HUES6 (cell line): ENCODE results near the gene CENPM.
A peak's percentile ranks its signal among the peaks of the same experiment; 100 is the strongest.
"Not testable (repeated sequence)": the region's sequence is repeated elsewhere in the genome, so short reads cannot be mapped to it uniquely, and the experiment has no call there.

Experiments
- H3K27ac ChIP-seq: 2 replicates; pipeline ENCODE4 v1.7.0; 2013; ENCODE audit warnings: low read depth, mild to moderate bottlenecking, low read length, inconsistent platforms
- H3K27me3 ChIP-seq: 2 replicates; pipeline ENCODE4 v1.6.1; 2013; ENCODE audit warnings: low read length; ENCODE audit not compliant: control insufficient read depth, insufficient read depth
- H3K36me3 ChIP-seq: 2 replicates; pipeline ENCODE4 v1.6.1; 2013; ENCODE audit warnings: low read length; ENCODE audit not compliant: control insufficient read depth, insufficient read depth
- H3K4me1 ChIP-seq: 2 replicates; pipeline ENCODE4 v1.6.1; 2013; ENCODE audit warnings: low read length; ENCODE audit not compliant: control insufficient read depth, insufficient read depth
- H3K4me3 ChIP-seq: 2 replicates; pipeline ENCODE4 v1.5.1; 2013; ENCODE audit warnings: low read depth, low read length
- H3K9ac ChIP-seq: one replicate; pipeline ENCODE4 v1.6.1; 2013; ENCODE audit warnings: mild to moderate bottlenecking, low read length
- H3K9me3 ChIP-seq: 2 replicates; pipeline ENCODE4 v1.6.1; 2013; ENCODE audit warnings: low read depth, low read length; ENCODE audit not compliant: control insufficient read depth, insufficient read depth

The CENPM gene

DNA sequence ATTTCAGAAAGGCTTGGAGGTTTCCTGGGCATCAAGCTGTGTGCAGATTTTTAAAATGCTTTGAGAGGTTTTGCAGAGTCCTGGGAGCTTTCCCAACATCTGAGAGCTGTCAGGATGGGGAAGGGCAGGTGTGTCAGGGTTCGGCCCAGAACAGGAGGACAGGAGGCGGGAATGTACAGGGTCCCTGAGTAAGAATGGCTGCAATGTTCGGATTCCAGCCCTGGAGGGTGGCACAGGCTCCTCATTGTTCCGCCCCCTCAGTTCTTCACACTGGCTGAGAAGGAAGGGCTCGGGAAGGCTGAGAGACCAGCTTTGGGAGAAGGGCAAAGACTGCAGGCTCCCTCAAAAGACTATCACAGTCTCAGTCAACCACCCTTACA, 17.1 kb upstream of the CENPM start:
- peaks cover 9% of the 10 kb centered on the region for H3K4me1 ChIP-seq

DNA sequence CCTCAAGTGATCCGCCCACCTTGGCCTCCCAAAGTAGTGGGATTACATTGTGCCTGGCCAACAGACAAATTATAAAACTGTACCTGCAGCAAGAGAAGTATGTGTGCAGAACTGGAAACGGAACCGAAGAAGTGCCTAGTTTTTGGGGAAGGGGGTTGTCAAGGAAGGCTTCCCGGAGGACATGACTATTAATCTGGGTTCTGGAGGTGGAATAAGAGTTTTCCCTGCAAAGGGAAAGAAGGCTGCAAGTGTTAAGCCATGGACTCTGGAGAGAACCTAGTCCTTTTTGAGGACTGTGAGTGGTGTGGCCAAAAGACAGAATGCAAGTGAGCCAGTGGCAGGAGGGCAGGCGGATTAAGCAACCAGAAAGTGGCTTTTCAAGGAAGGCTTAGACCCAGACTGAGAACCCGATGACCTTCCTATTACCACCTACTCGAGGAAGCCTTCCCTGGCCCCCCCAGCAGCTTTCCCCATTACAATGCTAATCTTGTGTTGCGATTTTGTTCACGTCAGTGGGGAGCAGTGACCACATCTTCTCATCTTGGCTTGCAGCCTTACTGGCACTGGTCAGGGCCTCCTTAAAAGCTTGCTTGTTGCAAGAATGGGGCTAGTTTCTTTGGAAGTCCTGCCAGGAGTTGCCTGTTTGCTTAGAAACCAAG, 16.6 kb upstream of the CENPM start:
- Histone ChIP-seq H3K9ac (no peak overlapping the region), H3K36me3 (no peaks in the 10 kb centered on the region), H3K27me3 (no peaks in the 10 kb centered on the region), H3K27ac (no peak overlapping the region), H3K9me3 (no peaks in the 10 kb centered on the region; the same call in 1 of the 2 replicates), H3K4me1 (peaks cover 7% of the 10 kb centered on the region; the same call in 1 of the 2 replicates), H3K4me3 (no peak overlapping the region)

More for the DNA sequence above, 17.1 kb upstream of the CENPM start:
- Histone ChIP-seq H3K27ac (no peak overlapping the region), H3K9me3 (no peaks in the 10 kb centered on the region; the same call in 1 of the 2 replicates), H3K9ac (no peak overlapping the region), H3K4me3 (no peak overlapping the region), H3K27me3 (no peaks in the 10 kb centered on the region), H3K36me3 (no peaks in the 10 kb centered on the region)

DNA sequence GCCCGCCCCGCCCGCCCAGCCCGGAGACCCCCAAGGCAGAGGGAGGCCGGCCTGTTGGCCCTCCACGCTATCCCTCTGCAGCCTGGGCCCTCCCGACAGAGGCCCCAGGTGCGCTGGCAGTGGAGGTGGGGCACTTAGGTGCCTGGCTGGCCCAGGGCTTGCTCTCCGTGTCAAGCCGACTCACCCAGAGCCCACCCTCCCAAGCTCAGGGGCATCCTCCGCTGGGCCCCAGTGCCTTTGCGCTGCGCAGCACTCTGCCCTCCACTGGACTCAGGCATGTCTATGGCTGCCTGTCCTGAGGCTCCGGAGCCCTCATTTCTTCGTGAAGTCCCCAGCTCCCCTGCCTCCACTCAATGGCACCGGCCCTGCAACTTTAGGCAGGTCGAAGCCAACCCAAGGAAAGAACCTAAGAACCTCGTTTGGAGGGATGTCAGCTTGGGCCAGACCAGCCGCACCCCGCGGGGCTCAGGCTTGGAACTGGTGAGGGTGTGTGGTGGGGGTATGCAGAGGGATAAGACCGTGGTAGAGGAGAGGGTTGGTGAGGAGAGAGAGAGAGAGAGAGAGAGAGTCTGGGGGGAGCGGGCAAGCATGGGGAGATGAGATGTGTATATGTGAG, 11.1 kb upstream of the CENPM start:
- Histone ChIP-seq H3K36me3 (no peaks in the 10 kb centered on the region), H3K4me1 (peaks cover 6% of the 10 kb centered on the region), H3K27me3 (peaks cover 6% of the 10 kb centered on the region), H3K9me3 (no peaks in the 10 kb centered on the region), H3K9ac (peak overlapping the region; percentile 33), H3K27ac (no peak overlapping the region), H3K4me3 (peak overlapping the region; percentile 46)

DNA sequence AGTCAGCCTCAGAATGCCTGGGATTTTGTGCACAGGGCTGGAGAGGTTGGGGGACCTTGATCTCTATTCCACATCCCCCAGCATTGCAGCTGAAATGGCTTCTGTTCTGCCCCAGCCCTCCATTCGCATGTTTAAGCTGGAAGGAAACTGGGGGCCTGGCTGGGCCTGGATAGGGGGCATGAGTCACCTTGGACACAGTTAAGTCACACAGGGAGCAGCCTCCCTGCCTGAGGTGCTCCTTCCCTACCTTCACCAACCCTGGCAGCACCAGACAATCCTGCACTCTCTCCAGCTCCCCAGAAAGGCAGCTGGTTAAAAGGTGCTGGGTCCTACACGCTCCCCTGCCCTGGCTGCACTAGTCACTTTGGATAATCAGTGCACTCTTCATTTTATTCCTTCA, 5.8 kb upstream of the CENPM start:
- no peaks in the 10 kb centered on the region for H3K9me3 ChIP-seq
- H3K36me3 ChIP-seq: no peaks in the 10 kb centered on the region
- H3K9ac ChIP-seq: no peak overlapping the region
- no peak overlapping the region for H3K27ac ChIP-seq
- no peaks in the 10 kb centered on the region for H3K27me3 ChIP-seq
- peaks cover 19% of the 10 kb centered on the region for H3K4me1 ChIP-seq
- H3K4me3 ChIP-seq: no peak overlapping the region

DNA sequence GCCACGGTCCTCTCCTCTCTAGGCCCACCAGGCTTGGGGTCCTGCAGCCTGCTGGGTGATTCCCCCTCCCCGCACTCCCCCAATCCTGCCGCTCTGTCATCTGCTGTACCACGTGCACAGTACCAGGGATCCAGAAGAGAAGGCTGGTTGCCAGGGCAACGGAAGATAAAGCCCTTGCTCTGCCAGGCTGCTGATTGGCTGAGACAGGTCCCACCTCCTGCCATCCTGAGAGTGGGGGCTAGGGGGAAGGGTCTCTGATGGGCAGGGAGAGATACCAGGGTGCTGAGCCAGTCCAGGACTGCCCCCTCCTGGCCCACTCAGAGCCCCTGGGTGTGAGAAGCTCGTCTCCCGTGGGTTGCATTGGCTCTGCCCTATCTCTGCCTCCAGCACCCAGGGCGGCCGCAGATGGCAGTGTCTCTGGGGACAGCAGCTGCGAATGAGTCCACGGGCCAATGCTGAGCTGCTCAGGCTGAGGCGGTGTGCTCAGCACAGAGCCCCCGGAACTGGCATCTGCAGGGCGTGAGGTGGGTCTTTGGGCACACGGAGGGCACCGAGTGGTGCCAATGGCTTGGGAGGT, 5.0 kb upstream of the CENPM start, which contains the start of gene SMIM45:
TSS of gene SMIM45 (plus strand) at position 253 of the 577 bp plus-strand sequence.
- H3K4me1 ChIP-seq: peaks cover 23% of the 10 kb centered on the region
- H3K9ac ChIP-seq: no peak within 1 kb of the TSS
- no peaks in the 10 kb centered on the region for H3K9me3 ChIP-seq
- H3K27me3 ChIP-seq: no peaks in the 10 kb centered on the region
- no peaks in the 10 kb centered on the region for H3K36me3 ChIP-seq
- 0 out of 2 replicates have a peak within 1 kb of the TSS, but pooled peaks have one; percentile 14 for H3K4me3 ChIP-seq
- no peak within 1 kb of the TSS for H3K27ac ChIP-seq

DNA sequence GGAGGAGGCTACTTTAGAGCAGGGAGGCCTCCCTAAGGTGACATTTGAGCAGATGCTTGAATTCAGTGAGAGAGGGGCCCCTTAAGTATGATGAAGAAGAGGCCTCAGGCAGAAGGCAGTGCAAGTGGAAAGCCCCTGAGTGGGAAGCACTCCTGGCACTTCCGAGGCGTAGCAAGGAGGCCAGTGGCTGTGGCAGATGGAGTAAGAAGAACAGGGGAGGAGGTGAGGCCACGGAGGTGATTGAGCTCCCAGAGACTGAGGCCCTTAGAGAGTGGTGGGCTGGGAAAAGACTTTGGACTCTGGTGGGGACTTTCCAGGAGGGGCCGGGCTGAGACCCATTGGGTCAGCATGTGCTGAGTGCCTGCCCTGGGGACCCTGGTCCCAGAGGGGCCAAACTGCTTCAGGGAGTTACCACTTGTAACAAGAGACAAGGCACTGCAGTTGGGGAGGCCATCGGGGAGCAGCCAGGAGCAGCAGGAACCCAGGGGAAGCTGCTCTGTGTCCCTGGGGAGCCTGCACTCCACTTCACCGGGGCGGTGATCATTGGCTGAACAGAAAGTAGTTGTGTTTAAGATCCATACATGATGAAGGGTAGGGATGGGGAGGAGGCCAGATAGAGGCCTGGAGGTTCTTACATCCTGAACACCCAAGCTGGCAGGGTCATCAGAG, 2.5 kb upstream of the CENPM start:
- no peak overlapping the region for H3K27ac ChIP-seq
- no peaks in the 10 kb centered on the region for H3K27me3 ChIP-seq
- H3K9ac ChIP-seq: no peak overlapping the region
- no peak overlapping the region for H3K4me3 ChIP-seq
- H3K36me3 ChIP-seq: peaks cover 8% of the 10 kb centered on the region
- peaks cover 37% of the 10 kb centered on the region for H3K4me1 ChIP-seq
- no peaks in the 10 kb centered on the region for H3K9me3 ChIP-seq

DNA sequence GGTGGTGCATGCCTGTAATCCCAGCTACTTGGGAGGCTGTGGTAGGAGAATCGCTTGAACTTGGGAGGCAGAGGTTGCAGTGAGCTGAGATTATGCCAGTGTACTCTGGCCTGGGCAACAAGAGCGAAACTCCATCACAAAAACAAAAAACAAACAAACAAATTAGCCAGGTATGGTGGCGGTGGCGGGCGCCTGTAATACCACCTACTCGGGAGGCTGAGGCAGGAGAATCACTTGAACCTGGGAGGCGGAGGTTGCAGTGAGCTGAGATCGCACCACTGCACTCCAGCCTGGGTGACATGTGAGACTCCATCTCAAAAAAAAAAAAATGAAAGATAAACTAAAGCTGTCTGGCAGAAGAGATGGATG, 2.0 kb upstream of the CENPM start:
- not testable (repeated sequence) for H3K27ac ChIP-seq, H3K4me3 ChIP-seq, H3K9me3 ChIP-seq, H3K9ac ChIP-seq, H3K27me3 ChIP-seq
- H3K36me3 ChIP-seq: peaks cover 12% of the 10 kb centered on the region
- peaks cover 38% of the 10 kb centered on the region for H3K4me1 ChIP-seq

DNA sequence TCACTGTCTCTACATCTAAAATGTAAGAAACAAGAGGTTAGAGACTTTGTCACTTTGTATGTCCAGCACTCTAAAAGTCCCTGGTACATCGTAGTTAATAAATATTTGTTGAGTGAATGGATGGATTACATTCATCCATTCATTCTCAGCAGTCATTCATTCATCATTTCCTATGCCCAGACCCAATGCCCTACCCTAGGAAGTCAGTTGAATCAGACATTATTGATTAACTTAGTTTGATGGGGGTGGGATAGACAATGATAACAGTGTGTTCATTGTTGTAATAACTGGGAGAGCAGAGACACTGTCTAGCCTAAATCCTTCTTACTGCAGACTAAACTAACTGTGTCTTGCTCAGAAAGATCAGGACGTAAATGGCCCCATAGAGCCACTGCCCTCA, 1.2 kb upstream of the CENPM start:
- Histone ChIP-seq H3K9me3 (no peaks in the 10 kb centered on the region), H3K4me3 (no peak overlapping the region), H3K9ac (no peak overlapping the region), H3K27me3 (no peaks in the 10 kb centered on the region), H3K36me3 (peaks cover 19% of the 10 kb centered on the region), H3K27ac (no peak overlapping the region), H3K4me1 (peaks cover 38% of the 10 kb centered on the region)

DNA sequence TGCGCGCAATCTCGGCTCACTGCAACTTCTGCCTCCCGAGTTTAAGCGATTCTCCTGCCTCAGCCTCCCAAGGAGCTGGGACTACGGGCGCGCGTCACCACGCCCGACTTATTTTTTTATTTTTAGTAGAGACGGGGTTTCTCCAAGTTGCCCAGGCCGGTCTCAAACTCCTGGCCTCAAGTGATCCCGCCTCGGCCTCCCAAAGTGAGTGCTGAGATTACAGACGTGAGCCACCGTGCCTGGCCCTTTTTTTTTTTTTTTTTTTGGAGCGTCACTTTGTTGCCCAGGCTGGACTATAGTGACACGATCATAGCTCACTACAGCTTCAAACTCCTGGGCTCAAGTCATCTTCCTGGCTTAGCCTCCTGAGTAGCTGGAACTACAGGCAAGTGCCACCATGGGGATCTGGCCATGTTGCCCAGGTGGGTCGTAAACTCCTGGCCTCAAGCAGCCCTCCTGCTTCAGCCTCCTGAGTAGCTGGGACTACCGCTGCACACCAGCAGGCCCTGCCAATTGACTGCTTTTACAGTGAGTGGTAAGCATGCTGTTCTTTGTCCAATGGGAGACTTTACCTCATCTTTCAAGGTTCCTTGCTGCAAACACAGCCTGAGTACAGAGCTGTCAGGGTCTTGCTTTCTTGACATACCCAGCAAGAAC, 600 bp upstream of the CENPM start:
- Histone ChIP-seq H3K9me3 (no peaks in the 10 kb centered on the region), H3K4me3 (peak overlapping the region; percentile 94), H3K27me3 (no peaks in the 10 kb centered on the region), H3K27ac (peak overlapping the region; percentile 90; the same call in 1 of the 2 replicates), H3K9ac (peak overlapping the region; percentile 94), H3K36me3 (peaks cover 25% of the 10 kb centered on the region), H3K4me1 (peaks cover 34% of the 10 kb centered on the region)

DNA sequence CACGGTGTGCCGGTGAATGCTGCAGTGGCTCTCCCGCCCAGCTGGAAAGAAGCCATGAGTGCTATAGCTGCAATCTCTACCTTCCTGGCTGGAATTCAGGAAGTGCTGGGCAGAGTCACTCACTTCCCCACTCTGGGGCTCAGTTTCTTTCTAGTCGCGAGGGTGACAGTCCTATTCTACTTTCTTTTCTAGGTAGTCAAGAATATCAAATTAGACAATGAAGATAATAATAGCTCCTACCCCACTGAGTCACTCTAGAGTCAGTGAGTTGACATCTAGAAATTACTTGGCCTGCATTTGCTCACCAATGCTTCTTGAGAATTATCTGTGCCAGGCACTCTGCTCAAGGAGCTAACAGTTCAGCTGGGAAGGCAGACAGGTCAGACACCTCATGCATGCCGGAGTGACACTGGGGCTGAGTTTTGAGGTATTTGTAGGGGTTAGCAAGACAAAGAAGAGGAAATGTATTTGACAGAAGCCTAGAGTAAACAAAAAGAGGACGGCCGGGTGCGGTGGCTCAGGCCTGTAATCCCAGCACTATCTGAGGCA, 3.2 kb downstream of the CENPM start:
- peaks cover 54% of the 10 kb centered on the region for H3K36me3 ChIP-seq
- H3K4me3 ChIP-seq: no peak overlapping the region
- H3K4me1 ChIP-seq: peaks cover 19% of the 10 kb centered on the region
- H3K9ac ChIP-seq: no peak overlapping the region
- no peaks in the 10 kb centered on the region for H3K9me3 ChIP-seq
- no peak overlapping the region for H3K27ac ChIP-seq
- H3K27me3 ChIP-seq: no peaks in the 10 kb centered on the region
